HepG2 (cell line): Measurements from ENCODE around the gene PTEN. TPM values are rescaled to one million over a fixed set of nuclear protein-coding genes. Genes with fewer than 3 reads are reported as not detected.

ENCODE experiments used
- ZNF713 ChIP-seq: sonication (generic); formaldehyde crosslinking; IDR thresholded peaks from 2 replicates; pipeline ENCODE4 v1.4.0; 2020; ENCODE audit warnings: mild to moderate bottlenecking, missing genetic modification reagents
- ZNF850 ChIP-seq: sonication (generic); formaldehyde crosslinking; conservative IDR thresholded peaks from 2 replicates; pipeline ENCODE4 v1.9.0; 2021; ENCODE audit warnings: mild to moderate bottlenecking, missing genetic modification reagents
- polyA plus RNA-seq, 8 experiments: library from polyadenylated mRNA; depleted of rRNA in 3 of 8; stranded (reverse) in 7 of 8; unstranded in 1 of 8; fragments of >200 nt; fragmentation: Illumina TruSeq in 4 of 8; extraction: Trizol in 4 of 8; gene quantifications; 2 replicates each; pipeline versions ENCODE4 v1.2.1 to v1.2.3, GENCODE V29; 2011 to 2016; ENCODE audit warnings: low read depth in 4 of 8, missing spikeins in 1 of 8, mixed read lengths in 1 of 8; ENCODE audit not compliant: insufficient read depth in 1 of 8
- total RNA-seq, 5 experiments: library from RNA; depleted of rRNA; stranded (reverse); fragments of >200 nt; fragmentation: Illumina TruSeq; extraction: Trizol; gene quantifications; 2 replicates each; pipeline ENCODE4 v1.2.3, GENCODE V29; 2016; ENCODE audit warnings: low read depth in 1 of 5
- TF ChIP-seq, protein P1 (sequence below): sonication (generic); formaldehyde crosslinking; IDR thresholded peaks from 2 replicates; pipeline ENCODE4 v1.5.0; 2020; ENCODE audit warnings: mild to moderate bottlenecking, missing genetic modification reagents, borderline replicate concordance
- TF ChIP-seq, protein P2 (sequence below): sonication (generic); formaldehyde crosslinking; IDR thresholded peaks from 2 replicates; pipeline ENCODE4 v1.8.1; 2023; ENCODE audit warnings: mild to moderate bottlenecking, missing genetic modification reagents
- TF ChIP-seq, protein P3 (sequence below): sonication (generic); formaldehyde crosslinking; IDR thresholded peaks from 2 replicates; pipeline ENCODE4 v1.5.0; 2020; ENCODE audit warnings: missing genetic modification reagents
- TF ChIP-seq, protein P4 (sequence below): sonication (generic); formaldehyde crosslinking; IDR thresholded peaks from 2 replicates; pipeline ENCODE4 v1.5.0; 2020; ENCODE audit warnings: mild to moderate bottlenecking, missing genetic modification reagents, moderate library complexity
- TF ChIP-seq, protein P5 (sequence below): sonication (generic); formaldehyde crosslinking; IDR thresholded peaks from 2 replicates; pipeline ENCODE4 v1.4.0; 2020; ENCODE audit warnings: mild to moderate bottlenecking, missing genetic modification reagents, borderline replicate concordance

The PTEN gene
- total and polyA plus RNA-seq, 2 of the 13 experiments (the other 11 are each of a cell fraction or from before 2014, with no cell fraction given), result 30.3 to 61.3 TPM

DNA sequence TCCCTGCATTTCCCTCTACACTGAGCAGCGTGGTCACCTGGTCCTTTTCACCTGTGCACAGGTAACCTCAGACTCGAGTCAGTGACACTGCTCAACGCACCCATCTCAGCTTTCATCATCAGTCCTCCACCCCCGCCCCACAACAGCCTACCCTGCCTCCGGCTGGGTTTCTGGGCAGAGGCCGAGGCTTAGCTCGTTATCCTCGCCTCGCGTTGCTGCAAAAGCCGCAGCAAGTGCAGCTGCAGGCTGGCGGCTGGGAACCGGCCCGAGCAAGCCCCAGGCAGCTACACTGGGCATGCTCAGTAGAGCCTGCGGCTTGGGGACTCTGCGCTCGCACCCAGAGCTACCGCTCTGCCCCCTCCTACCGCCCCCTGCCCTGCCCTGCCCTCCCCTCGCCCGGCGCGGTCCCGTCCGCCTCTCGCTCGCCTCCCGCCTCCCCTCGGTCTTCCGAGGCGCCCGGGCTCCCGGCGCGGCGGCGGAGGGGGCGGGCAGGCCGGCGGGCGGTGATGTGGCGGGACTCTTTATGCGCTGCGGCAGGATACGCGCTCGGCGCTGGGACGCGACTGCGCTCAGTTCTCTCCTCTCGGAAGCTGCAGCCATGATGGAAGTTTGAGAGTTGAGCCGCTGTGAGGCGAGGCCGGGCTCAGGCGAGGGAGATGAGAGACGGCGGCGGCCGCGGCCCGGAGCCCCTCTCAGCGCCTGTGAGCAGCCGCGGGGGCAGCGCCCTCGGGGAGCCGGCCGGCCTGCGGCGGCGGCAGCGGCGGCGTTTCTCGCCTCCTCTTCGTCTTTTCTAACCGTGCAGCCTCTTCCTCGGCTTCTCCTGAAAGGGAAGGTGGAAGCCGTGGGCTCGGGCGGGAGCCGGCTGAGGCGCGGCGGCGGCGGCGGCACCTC is at the start of gene PTEN, which contains the start of gene KLLN (continued):
- TF ChIP-seq, protein P1, sequence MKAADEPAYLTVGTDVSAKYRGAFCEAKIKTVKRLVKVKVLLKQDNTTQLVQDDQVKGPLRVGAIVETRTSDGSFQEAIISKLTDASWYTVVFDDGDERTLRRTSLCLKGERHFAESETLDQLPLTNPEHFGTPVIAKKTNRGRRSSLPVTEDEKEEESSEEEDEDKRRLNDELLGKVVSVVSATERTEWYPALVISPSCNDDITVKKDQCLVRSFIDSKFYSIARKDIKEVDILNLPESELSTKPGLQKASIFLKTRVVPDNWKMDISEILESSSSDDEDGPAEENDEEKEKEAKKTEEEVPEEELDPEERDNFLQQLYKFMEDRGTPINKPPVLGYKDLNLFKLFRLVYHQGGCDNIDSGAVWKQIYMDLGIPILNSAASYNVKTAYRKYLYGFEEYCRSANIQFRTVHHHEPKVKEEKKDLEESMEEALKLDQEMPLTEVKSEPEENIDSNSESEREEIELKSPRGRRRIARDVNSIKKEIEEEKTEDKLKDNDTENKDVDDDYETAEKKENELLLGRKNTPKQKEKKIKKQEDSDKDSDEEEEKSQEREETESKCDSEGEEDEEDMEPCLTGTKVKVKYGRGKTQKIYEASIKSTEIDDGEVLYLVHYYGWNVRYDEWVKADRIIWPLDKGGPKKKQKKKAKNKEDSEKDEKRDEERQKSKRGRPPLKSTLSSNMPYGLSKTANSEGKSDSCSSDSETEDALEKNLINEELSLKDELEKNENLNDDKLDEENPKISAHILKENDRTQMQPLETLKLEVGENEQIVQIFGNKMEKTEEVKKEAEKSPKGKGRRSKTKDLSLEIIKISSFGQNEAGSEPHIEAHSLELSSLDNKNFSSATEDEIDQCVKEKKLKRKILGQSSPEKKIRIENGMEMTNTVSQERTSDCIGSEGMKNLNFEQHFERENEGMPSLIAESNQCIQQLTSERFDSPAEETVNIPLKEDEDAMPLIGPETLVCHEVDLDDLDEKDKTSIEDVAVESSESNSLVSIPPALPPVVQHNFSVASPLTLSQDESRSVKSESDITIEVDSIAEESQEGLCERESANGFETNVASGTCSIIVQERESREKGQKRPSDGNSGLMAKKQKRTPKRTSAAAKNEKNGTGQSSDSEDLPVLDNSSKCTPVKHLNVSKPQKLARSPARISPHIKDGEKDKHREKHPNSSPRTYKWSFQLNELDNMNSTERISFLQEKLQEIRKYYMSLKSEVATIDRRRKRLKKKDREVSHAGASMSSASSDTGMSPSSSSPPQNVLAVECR, result peak; percentile 81
- TF ChIP-seq ZNF850 (CRISPR knock-in tag) (no peak), ZNF713 (CRISPR knock-in tag) (no peak)
- TF ChIP-seq, protein P2, sequence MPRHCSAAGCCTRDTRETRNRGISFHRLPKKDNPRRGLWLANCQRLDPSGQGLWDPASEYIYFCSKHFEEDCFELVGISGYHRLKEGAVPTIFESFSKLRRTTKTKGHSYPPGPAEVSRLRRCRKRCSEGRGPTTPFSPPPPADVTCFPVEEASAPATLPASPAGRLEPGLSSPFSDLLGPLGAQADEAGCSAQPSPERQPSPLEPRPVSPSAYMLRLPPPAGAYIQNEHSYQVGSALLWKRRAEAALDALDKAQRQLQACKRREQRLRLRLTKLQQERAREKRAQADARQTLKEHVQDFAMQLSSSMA (CRISPR knock-in tag), result 0 out of 2 replicates have a peak, but pooled peaks have one; percentile 46
- TF ChIP-seq, protein P3, sequence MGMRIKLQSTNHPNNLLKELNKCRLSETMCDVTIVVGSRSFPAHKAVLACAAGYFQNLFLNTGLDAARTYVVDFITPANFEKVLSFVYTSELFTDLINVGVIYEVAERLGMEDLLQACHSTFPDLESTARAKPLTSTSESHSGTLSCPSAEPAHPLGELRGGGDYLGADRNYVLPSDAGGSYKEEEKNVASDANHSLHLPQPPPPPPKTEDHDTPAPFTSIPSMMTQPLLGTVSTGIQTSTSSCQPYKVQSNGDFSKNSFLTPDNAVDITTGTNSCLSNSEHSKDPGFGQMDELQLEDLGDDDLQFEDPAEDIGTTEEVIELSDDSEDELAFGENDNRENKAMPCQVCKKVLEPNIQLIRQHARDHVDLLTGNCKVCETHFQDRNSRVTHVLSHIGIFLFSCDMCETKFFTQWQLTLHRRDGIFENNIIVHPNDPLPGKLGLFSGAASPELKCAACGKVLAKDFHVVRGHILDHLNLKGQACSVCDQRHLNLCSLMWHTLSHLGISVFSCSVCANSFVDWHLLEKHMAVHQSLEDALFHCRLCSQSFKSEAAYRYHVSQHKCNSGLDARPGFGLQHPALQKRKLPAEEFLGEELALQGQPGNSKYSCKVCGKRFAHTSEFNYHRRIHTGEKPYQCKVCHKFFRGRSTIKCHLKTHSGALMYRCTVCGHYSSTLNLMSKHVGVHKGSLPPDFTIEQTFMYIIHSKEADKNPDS, result no peak
- TF ChIP-seq, protein P4, sequence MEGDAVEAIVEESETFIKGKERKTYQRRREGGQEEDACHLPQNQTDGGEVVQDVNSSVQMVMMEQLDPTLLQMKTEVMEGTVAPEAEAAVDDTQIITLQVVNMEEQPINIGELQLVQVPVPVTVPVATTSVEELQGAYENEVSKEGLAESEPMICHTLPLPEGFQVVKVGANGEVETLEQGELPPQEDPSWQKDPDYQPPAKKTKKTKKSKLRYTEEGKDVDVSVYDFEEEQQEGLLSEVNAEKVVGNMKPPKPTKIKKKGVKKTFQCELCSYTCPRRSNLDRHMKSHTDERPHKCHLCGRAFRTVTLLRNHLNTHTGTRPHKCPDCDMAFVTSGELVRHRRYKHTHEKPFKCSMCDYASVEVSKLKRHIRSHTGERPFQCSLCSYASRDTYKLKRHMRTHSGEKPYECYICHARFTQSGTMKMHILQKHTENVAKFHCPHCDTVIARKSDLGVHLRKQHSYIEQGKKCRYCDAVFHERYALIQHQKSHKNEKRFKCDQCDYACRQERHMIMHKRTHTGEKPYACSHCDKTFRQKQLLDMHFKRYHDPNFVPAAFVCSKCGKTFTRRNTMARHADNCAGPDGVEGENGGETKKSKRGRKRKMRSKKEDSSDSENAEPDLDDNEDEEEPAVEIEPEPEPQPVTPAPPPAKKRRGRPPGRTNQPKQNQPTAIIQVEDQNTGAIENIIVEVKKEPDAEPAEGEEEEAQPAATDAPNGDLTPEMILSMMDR (CRISPR knock-in tag), result no peak; the same call in 1 of the 2 replicates
- TF ChIP-seq, protein P5, sequence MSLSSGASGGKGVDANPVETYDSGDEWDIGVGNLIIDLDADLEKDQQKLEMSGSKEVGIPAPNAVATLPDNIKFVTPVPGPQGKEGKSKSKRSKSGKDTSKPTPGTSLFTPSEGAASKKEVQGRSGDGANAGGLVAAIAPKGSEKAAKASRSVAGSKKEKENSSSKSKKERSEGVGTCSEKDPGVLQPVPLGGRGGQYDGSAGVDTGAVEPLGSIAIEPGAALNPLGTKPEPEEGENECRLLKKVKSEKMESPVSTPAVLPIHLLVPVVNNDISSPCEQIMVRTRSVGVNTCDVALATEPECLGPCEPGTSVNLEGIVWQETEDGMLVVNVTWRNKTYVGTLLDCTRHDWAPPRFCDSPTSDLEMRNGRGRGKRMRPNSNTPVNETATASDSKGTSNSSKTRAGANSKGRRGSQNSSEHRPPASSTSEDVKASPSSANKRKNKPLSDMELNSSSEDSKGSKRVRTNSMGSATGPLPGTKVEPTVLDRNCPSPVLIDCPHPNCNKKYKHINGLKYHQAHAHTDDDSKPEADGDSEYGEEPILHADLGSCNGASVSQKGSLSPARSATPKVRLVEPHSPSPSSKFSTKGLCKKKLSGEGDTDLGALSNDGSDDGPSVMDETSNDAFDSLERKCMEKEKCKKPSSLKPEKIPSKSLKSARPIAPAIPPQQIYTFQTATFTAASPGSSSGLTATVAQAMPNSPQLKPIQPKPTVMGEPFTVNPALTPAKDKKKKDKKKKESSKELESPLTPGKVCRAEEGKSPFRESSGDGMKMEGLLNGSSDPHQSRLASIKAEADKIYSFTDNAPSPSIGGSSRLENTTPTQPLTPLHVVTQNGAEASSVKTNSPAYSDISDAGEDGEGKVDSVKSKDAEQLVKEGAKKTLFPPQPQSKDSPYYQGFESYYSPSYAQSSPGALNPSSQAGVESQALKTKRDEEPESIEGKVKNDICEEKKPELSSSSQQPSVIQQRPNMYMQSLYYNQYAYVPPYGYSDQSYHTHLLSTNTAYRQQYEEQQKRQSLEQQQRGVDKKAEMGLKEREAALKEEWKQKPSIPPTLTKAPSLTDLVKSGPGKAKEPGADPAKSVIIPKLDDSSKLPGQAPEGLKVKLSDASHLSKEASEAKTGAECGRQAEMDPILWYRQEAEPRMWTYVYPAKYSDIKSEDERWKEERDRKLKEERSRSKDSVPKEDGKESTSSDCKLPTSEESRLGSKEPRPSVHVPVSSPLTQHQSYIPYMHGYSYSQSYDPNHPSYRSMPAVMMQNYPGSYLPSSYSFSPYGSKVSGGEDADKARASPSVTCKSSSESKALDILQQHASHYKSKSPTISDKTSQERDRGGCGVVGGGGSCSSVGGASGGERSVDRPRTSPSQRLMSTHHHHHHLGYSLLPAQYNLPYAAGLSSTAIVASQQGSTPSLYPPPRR (CRISPR knock-in tag), result peak; percentile 46; the same call in 1 of the 2 replicates
